ENCODE data around the gene CALCOCO2. TPM values are rescaled to one million over a fixed set of nuclear protein-coding genes. Genes with fewer than 3 reads are reported as not detected.
A peak's percentile ranks its signal among the peaks of the same experiment; 100 is the strongest.
"Not testable (repeated sequence)": the region's sequence is repeated elsewhere in the genome, so short reads cannot be mapped to it uniquely, and the experiment has no call there.

Gene CALCOCO2
- total RNA-seq, 4 donors from 2014 or later: 177 to 244 (median 227) TPM

DNA sequence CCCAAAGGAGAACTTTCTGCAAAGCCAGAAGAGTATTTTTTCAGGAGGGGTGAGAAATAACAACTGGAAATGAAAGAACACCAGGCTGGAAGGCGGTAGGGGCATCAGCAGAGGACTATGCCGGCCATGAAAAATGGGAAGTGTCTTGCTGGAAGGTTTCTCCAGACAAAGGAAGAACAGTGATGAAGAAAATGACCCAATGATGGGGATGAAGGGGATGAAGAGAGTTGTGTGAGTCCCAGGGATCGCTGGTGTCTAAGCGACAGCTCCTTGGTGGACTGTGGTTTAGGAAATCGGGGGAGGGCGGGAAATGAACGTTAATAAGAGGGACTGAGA lies 14.4 kb upstream of the CALCOCO2 start:
- no peak for ATAC-seq
- Histone ChIP-seq H3K27me3 (peaks cover 65% of the 10 kb centered on the region), H3K4me3 (peak overlapping the region in 1 of 2 donors; percentile 52)

DNA sequence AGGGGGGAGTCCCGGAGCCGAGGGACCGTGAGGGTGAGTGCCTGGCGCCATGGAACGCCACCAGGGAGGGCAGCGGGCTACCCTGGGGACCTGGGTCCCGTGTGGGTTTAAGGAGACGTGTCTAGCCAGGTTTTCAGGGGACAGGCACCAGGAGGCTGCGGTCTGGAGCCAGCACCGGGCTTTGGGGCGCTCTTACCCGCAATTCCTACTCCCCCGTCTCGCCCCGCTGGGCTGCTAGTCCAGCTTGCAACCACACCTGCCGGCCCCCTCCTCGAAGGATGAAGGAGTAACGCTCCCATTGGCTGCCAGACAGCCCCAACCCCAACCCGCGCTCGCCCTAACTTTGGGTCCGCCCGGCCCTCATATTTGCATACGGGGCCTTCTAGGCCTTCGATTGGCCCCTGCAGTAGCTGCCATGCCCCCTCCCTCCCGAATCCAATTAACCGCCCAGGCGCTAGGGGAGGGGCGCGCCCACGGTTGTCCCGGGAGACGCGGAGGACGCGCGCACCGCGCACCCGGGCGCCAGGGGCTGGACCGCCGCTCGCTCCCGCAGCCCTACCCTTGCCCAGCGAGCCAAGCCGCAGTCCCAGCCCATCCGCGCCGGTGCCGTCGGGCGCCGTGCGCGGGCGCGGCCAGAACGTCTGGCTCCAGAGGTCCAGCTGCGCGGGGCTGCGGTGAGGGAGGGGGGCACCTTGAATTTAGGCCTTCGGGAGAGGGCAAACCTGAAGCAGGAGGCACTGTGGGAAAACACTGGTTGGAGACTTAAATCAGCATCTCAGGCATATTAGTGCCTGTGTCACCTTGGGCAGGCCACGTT lies 13.9 kb upstream of the CALCOCO2 start, which contains the start of gene TTLL6:
TTLL6 (minus strand) TSS at position 456 of the 817 bp plus-strand sequence; CDS start at position 299, 157 bp downstream.
- TF ChIP-seq, protein P1, sequence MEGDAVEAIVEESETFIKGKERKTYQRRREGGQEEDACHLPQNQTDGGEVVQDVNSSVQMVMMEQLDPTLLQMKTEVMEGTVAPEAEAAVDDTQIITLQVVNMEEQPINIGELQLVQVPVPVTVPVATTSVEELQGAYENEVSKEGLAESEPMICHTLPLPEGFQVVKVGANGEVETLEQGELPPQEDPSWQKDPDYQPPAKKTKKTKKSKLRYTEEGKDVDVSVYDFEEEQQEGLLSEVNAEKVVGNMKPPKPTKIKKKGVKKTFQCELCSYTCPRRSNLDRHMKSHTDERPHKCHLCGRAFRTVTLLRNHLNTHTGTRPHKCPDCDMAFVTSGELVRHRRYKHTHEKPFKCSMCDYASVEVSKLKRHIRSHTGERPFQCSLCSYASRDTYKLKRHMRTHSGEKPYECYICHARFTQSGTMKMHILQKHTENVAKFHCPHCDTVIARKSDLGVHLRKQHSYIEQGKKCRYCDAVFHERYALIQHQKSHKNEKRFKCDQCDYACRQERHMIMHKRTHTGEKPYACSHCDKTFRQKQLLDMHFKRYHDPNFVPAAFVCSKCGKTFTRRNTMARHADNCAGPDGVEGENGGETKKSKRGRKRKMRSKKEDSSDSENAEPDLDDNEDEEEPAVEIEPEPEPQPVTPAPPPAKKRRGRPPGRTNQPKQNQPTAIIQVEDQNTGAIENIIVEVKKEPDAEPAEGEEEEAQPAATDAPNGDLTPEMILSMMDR (IDR thresholded peaks at IDR 0.05): no peak
- TF ChIP-seq EP300 (IDR thresholded peaks at IDR 0.05) (no peak), POLR2AphosphoS5 (IDR thresholded peaks at IDR 0.05) (peak; percentile 18), POLR2A (IDR thresholded peaks at IDR 0.05) (no peak)
- WGBS, 2 donors (ENCODE audit: low coverage in 1 of 2): 20% methylated on average over 1 of the region's 64 CpGs; no CpG with 5 or more reads in 1 of the 2 donors
- ATAC-seq: peak; percentile 95
- H3K4me1 ChIP-seq: peaks cover 0 to 18% (median 7%) of the 10 kb centered on the region in 3 donors
- no peaks in the 10 kb centered on the region for H3K36me3 ChIP-seq
- peaks cover 67% of the 10 kb centered on the region for H3K27me3 ChIP-seq
- H3K9me3 ChIP-seq: no peaks in the 10 kb centered on the region
- H3K27ac ChIP-seq: peak within 1 kb of the TSS in 2 of 4 donors; percentile 11 to 40
- H3K4me3 ChIP-seq: peak within 1 kb of the TSS; percentile 7 to 52

More for the DNA sequence above, 14.4 kb upstream of the CALCOCO2 start:
- Histone ChIP-seq H3K36me3 (no peaks in the 10 kb centered on the region), H3K4me1 (peaks cover 0 to 18% (median 7%) of the 10 kb centered on the region in 3 donors), H3K27ac (peak overlapping the region in 2 of 4 donors; percentile 11 to 40), H3K9me3 (no peaks in the 10 kb centered on the region)
- TF ChIP-seq, protein P1 (IDR thresholded peaks at IDR 0.05): no peak
- WGBS, 2 donors (ENCODE audit: low coverage in 1 of 2): 4 to 7% methylated on average over 3 to 7 of the region's 7 CpGs

DNA sequence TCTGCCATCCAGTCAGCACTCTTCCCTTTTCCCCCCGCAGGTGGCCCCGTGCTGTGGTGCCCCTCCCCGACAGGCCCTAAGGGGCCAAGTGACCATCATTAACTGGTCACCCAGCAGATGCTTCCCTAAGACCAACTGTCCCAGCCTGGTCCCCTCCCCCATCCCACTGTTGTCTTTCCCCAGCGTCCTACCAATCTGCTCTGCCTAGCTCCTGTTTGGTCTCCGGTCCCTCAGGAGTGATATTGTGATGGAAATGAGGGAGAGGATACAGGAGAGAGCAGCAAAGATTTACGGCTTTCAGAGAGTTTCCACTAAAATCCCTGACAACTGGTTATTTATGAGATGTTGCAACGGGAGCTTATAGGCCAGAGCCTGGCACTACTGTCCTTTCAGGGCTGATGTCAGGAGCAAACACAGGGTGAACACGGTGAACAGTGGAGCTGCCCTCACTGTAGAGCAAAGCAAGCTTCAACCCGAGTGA lies 12.4 kb upstream of the CALCOCO2 start:
- no peak for TF ChIP-seq EP300 (IDR thresholded peaks at IDR 0.05)
- no peak for TF ChIP-seq POLR2AphosphoS5 (IDR thresholded peaks at IDR 0.05)
- TF ChIP-seq, protein P1 (IDR thresholded peaks at IDR 0.05): no peak
- TF ChIP-seq POLR2A (IDR thresholded peaks at IDR 0.05): no peak
- H3K27ac ChIP-seq: no peak overlapping the region
- peaks cover 0 to 18% (median 7%) of the 10 kb centered on the region in 3 donors for H3K4me1 ChIP-seq
- no peak for ATAC-seq
- WGBS, 2 donors (ENCODE audit: low coverage in 1 of 2): 26 to 100% methylated on average over 1 to 3 of the region's 9 CpGs
- no peaks in the 10 kb centered on the region for H3K9me3 ChIP-seq
- peaks cover 64% of the 10 kb centered on the region for H3K27me3 ChIP-seq
- no peak overlapping the region for H3K4me3 ChIP-seq
- no peaks in the 10 kb centered on the region for H3K36me3 ChIP-seq

DNA sequence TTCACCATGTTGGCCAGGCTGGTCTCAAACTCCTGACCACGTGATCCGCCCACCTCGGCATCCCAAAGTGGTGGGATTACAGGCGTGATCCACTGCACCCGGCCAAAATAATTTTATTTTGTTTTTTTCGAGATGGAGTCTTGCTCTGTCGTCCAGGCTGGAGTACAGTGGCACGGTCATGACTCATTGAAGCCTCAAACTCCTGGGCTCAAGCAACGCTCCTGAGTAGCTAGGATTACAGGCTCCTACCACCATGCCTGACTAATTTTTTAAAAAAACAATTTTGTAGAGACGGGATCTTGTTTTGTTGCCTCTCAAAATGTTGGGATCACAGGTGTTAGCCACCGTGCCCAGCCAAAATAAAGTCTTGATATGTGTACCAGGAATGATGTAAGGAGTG lies 11.4 kb upstream of the CALCOCO2 start:
- H3K4me3 ChIP-seq: no peak overlapping the region
- WGBS, 2 donors (ENCODE audit: low coverage in 1 of 2): 84 to 89% methylated on average over 6 to 9 of the region's 11 CpGs
- peaks cover 67% of the 10 kb centered on the region for H3K27me3 ChIP-seq

DNA sequence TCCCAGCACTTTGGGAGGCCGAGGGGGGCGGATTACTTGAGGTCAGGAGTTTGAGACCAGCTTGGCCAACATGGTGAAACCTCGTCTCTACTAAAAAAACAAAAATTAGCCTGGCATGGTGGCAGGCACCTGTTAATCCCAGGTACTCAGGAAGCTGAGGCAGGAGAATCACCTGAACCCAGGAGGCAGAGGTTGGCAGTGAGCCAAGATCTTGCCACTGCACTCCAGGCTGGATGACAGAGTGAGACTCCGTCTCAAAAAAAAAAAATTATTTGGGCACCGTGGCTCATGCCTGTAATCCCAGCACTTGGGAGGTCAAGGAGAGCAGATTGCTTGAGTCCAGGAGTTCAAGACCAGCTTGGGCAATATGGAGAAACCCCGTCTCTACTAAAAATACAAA lies 9.9 kb upstream of the CALCOCO2 start:
- not testable (repeated sequence) for H3K4me3 ChIP-seq, ATAC-seq, H3K36me3 ChIP-seq, H3K27ac ChIP-seq, H3K9me3 ChIP-seq
- Histone ChIP-seq H3K27me3 (peaks cover 62% of the 10 kb centered on the region), H3K4me1 (peaks cover 0 to 18% (median 7%) of the 10 kb centered on the region in 3 donors)
- WGBS, 2 donors (ENCODE audit: low coverage in 1 of 2): 40 to 70% methylated on average over 1 to 4 of the region's 6 CpGs

More for the DNA sequence above, 11.4 kb upstream of the CALCOCO2 start:
- no peak for ATAC-seq
- Histone ChIP-seq H3K27ac (no peak overlapping the region), H3K9me3 (no peaks in the 10 kb centered on the region), H3K4me1 (peaks cover 0 to 18% (median 7%) of the 10 kb centered on the region in 3 donors), H3K36me3 (no peaks in the 10 kb centered on the region)
- TF ChIP-seq, protein P1 (IDR thresholded peaks at IDR 0.05): no peak
- TF ChIP-seq POLR2AphosphoS5 (IDR thresholded peaks at IDR 0.05) (no peak), EP300 (IDR thresholded peaks at IDR 0.05) (no peak), POLR2A (IDR thresholded peaks at IDR 0.05) (no peak)

Measured in gastroesophageal sphincter (tissue), 4 donors.